Measurements from ENCODE around the gene TRDMT1.
A peak's percentile ranks its signal among the peaks of the same experiment; 100 is the strongest.

TRDMT1 gene

GRCh38 chr10:17209302-17209701 lies 7.8 kb upstream of the TRDMT1 start:
- no peak for DNase-seq (ENCODE audit: low spot score)

- no peak for DNase-seq (ENCODE audit: low spot score)
Observed at GRCh38 chr10:17208476-17208875, 7.0 kb upstream of the TRDMT1 start.

- DNase-seq (ENCODE audit: low spot score) = peak; percentile 99
Observed at GRCh38 chr10:17206210-17206709, 4.8 kb upstream of the TRDMT1 start.

GRCh38 chr10:17203416-17203815 lies 1.9 kb upstream of the TRDMT1 start:
- DNase-seq (ENCODE audit: low spot score) = no peak

GRCh38 chr10:17202999-17203398 lies 1.5 kb upstream of the TRDMT1 start:
- no peak for DNase-seq (ENCODE audit: low spot score)

- DNase-seq (ENCODE audit: low spot score) = no peak
Observed at GRCh38 chr10:17202506-17202905, 1.0 kb upstream of the TRDMT1 start.

GRCh38 chr10:17201794-17202116 lies 283 bp upstream of the TRDMT1 start:
- no peak for DNase-seq (ENCODE audit: low spot score)

- peak; percentile 87 for DNase-seq (ENCODE audit: low spot score)
Observed at GRCh38 chr10:17200001-17200911, 1.2 kb downstream of the TRDMT1 start.

- DNase-seq (ENCODE audit: low spot score) = peak; percentile 70
Observed at GRCh38 chr10:17199351-17199804, 2.1 kb downstream of the TRDMT1 start.

GRCh38 chr10:17196573-17196972 lies 4.9 kb downstream of the TRDMT1 start:
- DNase-seq (ENCODE audit: low spot score) = no peak

- no peak for DNase-seq (ENCODE audit: low spot score)
Observed at GRCh38 chr10:17196045-17196444, 5.4 kb downstream of the TRDMT1 start.

GRCh38 chr10:17195083-17195482 lies 6.4 kb downstream of the TRDMT1 start:
- DNase-seq (ENCODE audit: low spot score) = no peak

- DNase-seq (ENCODE audit: low spot score) = no peak
Observed at GRCh38 chr10:17190602-17191001, 10.9 kb downstream of the TRDMT1 start.

- no peak for DNase-seq (ENCODE audit: low spot score)
Observed at GRCh38 chr10:17188644-17189172, 12.8 kb downstream of the TRDMT1 start.

- no peak for DNase-seq (ENCODE audit: low spot score)
Observed at GRCh38 chr10:17185873-17186272, 15.6 kb downstream of the TRDMT1 start.

GRCh38 chr10:17183110-17183509 lies 18.4 kb downstream of the TRDMT1 start:
- DNase-seq (ENCODE audit: low spot score) = no peak

- DNase-seq (ENCODE audit: low spot score) = no peak
Observed at GRCh38 chr10:17181751-17182150, 19.7 kb downstream of the TRDMT1 start.

GRCh38 chr10:17181110-17181509 lies 20.4 kb downstream of the TRDMT1 start:
- no peak for DNase-seq (ENCODE audit: low spot score)

GRCh38 chr10:17179002-17179401 lies 22.5 kb downstream of the TRDMT1 start:
- DNase-seq (ENCODE audit: low spot score) = no peak

GRCh38 chr10:17178006-17178405 lies 23.5 kb downstream of the TRDMT1 start:
- no peak for DNase-seq (ENCODE audit: low spot score)

GRCh38 chr10:17177014-17177413 lies 24.5 kb downstream of the TRDMT1 start:
- no peak for DNase-seq (ENCODE audit: low spot score)

GRCh38 chr10:17176091-17176490 lies 25.4 kb downstream of the TRDMT1 start:
- no peak for DNase-seq (ENCODE audit: low spot score)

- DNase-seq (ENCODE audit: low spot score) = no peak
Observed at GRCh38 chr10:17175551-17175950, 25.9 kb downstream of the TRDMT1 start.

GRCh38 chr10:17174626-17175025 lies 26.8 kb downstream of the TRDMT1 start:
- no peak for DNase-seq (ENCODE audit: low spot score)

All from RKO (cell line).